Measurements from ENCODE around the gene RHBDD1.

RHBDD1 gene

GRCh38 chr2:226855787-226856186 is 19.9 kb downstream of the RHBDD1 start:
- H3K4ac ChIP-seq (ENCODE audit: low read length) = no peak overlapping the region
- H4K91ac ChIP-seq (ENCODE audit: low read depth, low read length, poor library complexity) = no peak overlapping the region
- no peak overlapping the region for H3K14ac ChIP-seq (ENCODE audit: low read length)
- H3K36me3 ChIP-seq (replicated peaks in 1 of 2; ENCODE audit: control insufficient read depth in 2 of 2, insufficient read depth in 2 of 2, low read length in 2 of 2) = no peaks in the 10 kb centered on the region
- no peaks in the 10 kb centered on the region for H3K4me1 ChIP-seq (ENCODE audit: control insufficient read depth in 2 of 2, insufficient read depth in 1 of 2, low read depth in 1 of 2, low read length in 2 of 2)
- no peaks in the 10 kb centered on the region for H3K79me1 ChIP-seq (ENCODE audit: low read depth, low read length)
- no peaks in the 10 kb centered on the region for H3K9me3 ChIP-seq (replicated peaks in 1 of 2; ENCODE audit: control insufficient read depth in 2 of 2, insufficient read depth in 1 of 2, low read depth in 1 of 2, low read length in 2 of 2)
- WGBS, 2 donors (ENCODE audit: extremely low coverage in 2 of 2, insufficient read length in 2 of 2, insufficient replicate concordance in 1 of 2) = no CpG with 5 or more reads among the region's 2 CpGs
- H2AK5ac ChIP-seq (ENCODE audit: low read depth, low read length) = no peak overlapping the region
- H3K9ac ChIP-seq (ENCODE audit: low read depth, low read length, poor library complexity) = no peak overlapping the region
- H2BK15ac ChIP-seq (ENCODE audit: low read length) = no peak overlapping the region
- H2BK120ac ChIP-seq (ENCODE audit: low read depth, low read length) = no peak overlapping the region
- no peak overlapping the region for H3K18ac ChIP-seq (ENCODE audit: low read length)
- no peak for DNase-seq (ENCODE audit: low spot score)
- H3K4me2 ChIP-seq (ENCODE audit: insufficient read depth, low read length, poor library complexity, severe bottlenecking) = no peak overlapping the region
- no peak overlapping the region for H2BK12ac ChIP-seq (ENCODE audit: low read length)
- H2AFZ ChIP-seq (ENCODE audit: low read length) = no peak overlapping the region
- H3K27me3 ChIP-seq (ENCODE audit: control insufficient read depth in 3 of 3, insufficient read depth in 3 of 3, low read depth in 1 of 3, low read length in 3 of 3) = no peaks in the 10 kb centered on the region
- no peak overlapping the region for H3K23ac ChIP-seq (ENCODE audit: low read depth, low read length, poor library complexity)
- H3K27ac ChIP-seq (replicated peaks; ENCODE audit: low read length) = no peak overlapping the region
- H3K4me3 ChIP-seq (ENCODE audit: low read length in 2 of 2) = no peak overlapping the region
- no peak overlapping the region for H2BK5ac ChIP-seq (ENCODE audit: low read length)
- H4K8ac ChIP-seq (ENCODE audit: low read depth, low read length) = no peak overlapping the region

- Histone ChIP-seq H2AK5ac (ENCODE audit: low read depth, low read length) (no peak overlapping the region), H3K36me3 (replicated peaks in 1 of 2; ENCODE audit: control insufficient read depth in 2 of 2, insufficient read depth in 2 of 2, low read length in 2 of 2) (peaks cover 0 to 7% of the 10 kb centered on the region in 2 donors), H3K4ac (ENCODE audit: low read length) (no peak overlapping the region)
These were observed 24.2 kb downstream of the RHBDD1 start for GRCh38 chr2:226860087-226860486.

GRCh38 chr2:226862623-226863022 is 26.8 kb downstream of the RHBDD1 start:
- H3K4me3 ChIP-seq (ENCODE audit: low read length in 2 of 2) = no peak overlapping the region
- no peak overlapping the region for H2BK120ac ChIP-seq (ENCODE audit: low read depth, low read length)
- no CpG with 5 or more reads among the region's 2 CpGs for WGBS, 2 donors (ENCODE audit: extremely low coverage in 2 of 2, insufficient read length in 2 of 2, insufficient replicate concordance in 1 of 2)
- no peak overlapping the region for H3K4ac ChIP-seq (ENCODE audit: low read length)
- H3K9ac ChIP-seq (ENCODE audit: low read depth, low read length, poor library complexity) = no peak overlapping the region
- H3K27me3 ChIP-seq (ENCODE audit: control insufficient read depth in 3 of 3, insufficient read depth in 3 of 3, low read depth in 1 of 3, low read length in 3 of 3) = no peaks in the 10 kb centered on the region
- H3K4me2 ChIP-seq (ENCODE audit: insufficient read depth, low read length, poor library complexity, severe bottlenecking) = no peak overlapping the region
- DNase-seq (ENCODE audit: low spot score) = no peak
- no peak overlapping the region for H2BK12ac ChIP-seq (ENCODE audit: low read length)
- H2BK15ac ChIP-seq (ENCODE audit: low read length) = no peak overlapping the region
- H3K79me1 ChIP-seq (ENCODE audit: low read depth, low read length) = no peaks in the 10 kb centered on the region
- peaks cover 0 to 11% of the 10 kb centered on the region in 2 donors for H3K36me3 ChIP-seq (replicated peaks in 1 of 2; ENCODE audit: control insufficient read depth in 2 of 2, insufficient read depth in 2 of 2, low read length in 2 of 2)
- H3K23ac ChIP-seq (ENCODE audit: low read depth, low read length, poor library complexity) = no peak overlapping the region
- H4K91ac ChIP-seq (ENCODE audit: low read depth, low read length, poor library complexity) = no peak overlapping the region
- H3K18ac ChIP-seq (ENCODE audit: low read length) = no peak overlapping the region
- H3K9me3 ChIP-seq (replicated peaks in 1 of 2; ENCODE audit: control insufficient read depth in 2 of 2, insufficient read depth in 1 of 2, low read depth in 1 of 2, low read length in 2 of 2) = no peaks in the 10 kb centered on the region
- no peak overlapping the region for H4K8ac ChIP-seq (ENCODE audit: low read depth, low read length)
- H2AFZ ChIP-seq (ENCODE audit: low read length) = no peak overlapping the region
- no peak overlapping the region for H3K27ac ChIP-seq (replicated peaks; ENCODE audit: low read length)
- no peak overlapping the region for H3K14ac ChIP-seq (ENCODE audit: low read length)
- no peak overlapping the region for H2AK5ac ChIP-seq (ENCODE audit: low read depth, low read length)
- H2BK5ac ChIP-seq (ENCODE audit: low read length) = no peak overlapping the region
- H3K4me1 ChIP-seq (ENCODE audit: control insufficient read depth in 2 of 2, insufficient read depth in 1 of 2, low read depth in 1 of 2, low read length in 2 of 2) = peaks cover 0 to 7% of the 10 kb centered on the region in 2 donors

More at GRCh38 chr2:226860087-226860486, 24.2 kb downstream of the RHBDD1 start:
- Histone ChIP-seq H2BK120ac (ENCODE audit: low read depth, low read length) (no peak overlapping the region), H2BK12ac (ENCODE audit: low read length) (no peak overlapping the region), H3K9ac (ENCODE audit: low read depth, low read length, poor library complexity) (no peak overlapping the region), H3K27ac (replicated peaks; ENCODE audit: low read length) (no peak overlapping the region), H3K4me1 (ENCODE audit: control insufficient read depth in 2 of 2, insufficient read depth in 1 of 2, low read depth in 1 of 2, low read length in 2 of 2) (peaks cover 0 to 3% of the 10 kb centered on the region in 2 donors), H3K14ac (ENCODE audit: low read length) (no peak overlapping the region), H3K23ac (ENCODE audit: low read depth, low read length, poor library complexity) (no peak overlapping the region), H4K91ac (ENCODE audit: low read depth, low read length, poor library complexity) (no peak overlapping the region), H2AFZ (ENCODE audit: low read length) (no peak overlapping the region), H2BK15ac (ENCODE audit: low read length) (no peak overlapping the region), H3K9me3 (replicated peaks in 1 of 2; ENCODE audit: control insufficient read depth in 2 of 2, insufficient read depth in 1 of 2, low read depth in 1 of 2, low read length in 2 of 2) (no peaks in the 10 kb centered on the region), H3K18ac (ENCODE audit: low read length) (no peak overlapping the region), H3K4me3 (ENCODE audit: low read length in 2 of 2) (no peak overlapping the region), H3K79me1 (ENCODE audit: low read depth, low read length) (no peaks in the 10 kb centered on the region), H3K4me2 (ENCODE audit: insufficient read depth, low read length, poor library complexity, severe bottlenecking) (no peak overlapping the region), H2BK5ac (ENCODE audit: low read length) (no peak overlapping the region), H4K8ac (ENCODE audit: low read depth, low read length) (no peak overlapping the region), H3K27me3 (ENCODE audit: control insufficient read depth in 3 of 3, insufficient read depth in 3 of 3, low read depth in 1 of 3, low read length in 3 of 3) (no peaks in the 10 kb centered on the region)
- DNase-seq (ENCODE audit: low spot score) = no peak

- Histone ChIP-seq H3K4me1 (ENCODE audit: control insufficient read depth in 2 of 2, insufficient read depth in 1 of 2, low read depth in 1 of 2, low read length in 2 of 2) (peaks cover 2 to 7% of the 10 kb centered on the region in 2 donors), H3K27ac (replicated peaks; ENCODE audit: low read length) (no peak overlapping the region), H2BK12ac (ENCODE audit: low read length) (no peak overlapping the region), H3K18ac (ENCODE audit: low read length) (no peak overlapping the region), H3K27me3 (ENCODE audit: control insufficient read depth in 3 of 3, insufficient read depth in 3 of 3, low read depth in 1 of 3, low read length in 3 of 3) (no peaks in the 10 kb centered on the region), H2BK120ac (ENCODE audit: low read depth, low read length) (no peak overlapping the region), H2BK15ac (ENCODE audit: low read length) (no peak overlapping the region), H2AFZ (ENCODE audit: low read length) (no peak overlapping the region), H3K4me3 (ENCODE audit: low read length in 2 of 2) (no peak overlapping the region), H2AK5ac (ENCODE audit: low read depth, low read length) (no peak overlapping the region), H3K9ac (ENCODE audit: low read depth, low read length, poor library complexity) (no peak overlapping the region), H3K14ac (ENCODE audit: low read length) (no peak overlapping the region), H4K8ac (ENCODE audit: low read depth, low read length) (no peak overlapping the region), H4K91ac (ENCODE audit: low read depth, low read length, poor library complexity) (no peak overlapping the region), H3K23ac (ENCODE audit: low read depth, low read length, poor library complexity) (no peak overlapping the region), H2BK5ac (ENCODE audit: low read length) (no peak overlapping the region), H3K9me3 (replicated peaks in 1 of 2; ENCODE audit: control insufficient read depth in 2 of 2, insufficient read depth in 1 of 2, low read depth in 1 of 2, low read length in 2 of 2) (no peaks in the 10 kb centered on the region), H3K36me3 (replicated peaks in 1 of 2; ENCODE audit: control insufficient read depth in 2 of 2, insufficient read depth in 2 of 2, low read length in 2 of 2) (peaks cover 0 to 11% of the 10 kb centered on the region in 2 donors), H3K4me2 (ENCODE audit: insufficient read depth, low read length, poor library complexity, severe bottlenecking) (no peak overlapping the region), H3K79me1 (ENCODE audit: low read depth, low read length) (no peaks in the 10 kb centered on the region), H3K4ac (ENCODE audit: low read length) (no peak overlapping the region)
- WGBS, 2 donors (ENCODE audit: extremely low coverage in 2 of 2, insufficient read length in 2 of 2, insufficient replicate concordance in 1 of 2) = no CpG with 5 or more reads among the region's 1 CpG
- DNase-seq (ENCODE audit: low spot score) = no peak
These were observed 29.4 kb downstream of the RHBDD1 start for GRCh38 chr2:226865273-226865672.
